ENCODE data around the gene LSM2. TPM values are rescaled to one million over a fixed set of nuclear protein-coding genes. Genes with fewer than 3 reads are reported as not detected.

LSM2 gene
- polyA plus RNA-seq, 3 donors: 26.0 to 41.0 (median 40.0) TPM

DNA sequence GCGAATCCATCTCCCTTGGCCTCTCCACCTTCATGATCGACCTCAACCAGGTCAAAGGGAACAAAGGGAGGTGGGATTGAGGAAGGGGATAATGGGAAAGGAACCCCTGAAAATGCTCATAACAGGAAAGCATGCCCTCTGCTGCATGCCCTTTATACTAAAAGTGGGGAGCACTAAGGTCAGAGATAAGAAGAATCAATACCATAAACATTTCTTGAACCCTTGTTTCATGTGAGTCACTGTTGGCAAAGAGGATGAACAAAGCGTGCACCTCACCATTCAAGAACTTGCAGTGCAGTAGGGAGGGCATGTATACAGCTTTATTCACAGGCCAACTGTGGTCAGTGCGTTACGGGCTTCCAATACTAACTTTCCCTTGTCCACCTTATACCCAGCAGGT is 46.0 kb downstream of the LSM2 start:
- no peaks in the 10 kb centered on the region for H3K4me1 ChIP-seq (ENCODE audit: control insufficient read depth in 1 of 2, insufficient read depth in 2 of 2, low read length in 2 of 2)
- intact Hi-C loops (cut with micrococcal nuclease): no loop called here
- no peaks in the 10 kb centered on the region for H3K9me3 Mint-ChIP-seq
- H3K27me3 ChIP-seq (ENCODE audit: control insufficient read depth in 2 of 2, insufficient read depth in 2 of 2, low read length in 2 of 2): no peaks in the 10 kb centered on the region
- H3K27ac ChIP-seq (ENCODE audit: low read depth in 1 of 2, low read length in 2 of 2): no peak overlapping the region
- DNase-seq: no peak
- H2AFZ ChIP-seq (ENCODE audit: insufficient read depth, low read depth, low read length, poor library complexity, severe bottlenecking): no peak overlapping the region
- H4K20me1 ChIP-seq (ENCODE audit: insufficient read depth, low read length): no peaks in the 10 kb centered on the region
- H3K9ac ChIP-seq (ENCODE audit: insufficient read depth, low read length, poor library complexity, severe bottlenecking): no peak overlapping the region
- no peak overlapping the region for H3K4me3 ChIP-seq (replicated peaks in 1 of 3; ENCODE audit: low read depth in 2 of 3, low read length in 3 of 3)
- H3K27me3 Mint-ChIP-seq (ENCODE audit: low read depth in 3 of 3): peaks cover 1 to 4% (median 1%) of the 10 kb centered on the region in 3 donors
- WGBS (ENCODE audit: insufficient coverage): 100% methylated on average over 1 of the region's 5 CpGs
- no peaks in the 10 kb centered on the region for H3K79me2 ChIP-seq (ENCODE audit: insufficient read depth, low read length)
- no peaks in the 10 kb centered on the region for H3K9me3 ChIP-seq (replicated peaks in 1 of 2; ENCODE audit: control insufficient read depth in 1 of 2, insufficient read depth in 1 of 2, low read length in 2 of 2)
- TF ChIP-seq, protein P1, sequence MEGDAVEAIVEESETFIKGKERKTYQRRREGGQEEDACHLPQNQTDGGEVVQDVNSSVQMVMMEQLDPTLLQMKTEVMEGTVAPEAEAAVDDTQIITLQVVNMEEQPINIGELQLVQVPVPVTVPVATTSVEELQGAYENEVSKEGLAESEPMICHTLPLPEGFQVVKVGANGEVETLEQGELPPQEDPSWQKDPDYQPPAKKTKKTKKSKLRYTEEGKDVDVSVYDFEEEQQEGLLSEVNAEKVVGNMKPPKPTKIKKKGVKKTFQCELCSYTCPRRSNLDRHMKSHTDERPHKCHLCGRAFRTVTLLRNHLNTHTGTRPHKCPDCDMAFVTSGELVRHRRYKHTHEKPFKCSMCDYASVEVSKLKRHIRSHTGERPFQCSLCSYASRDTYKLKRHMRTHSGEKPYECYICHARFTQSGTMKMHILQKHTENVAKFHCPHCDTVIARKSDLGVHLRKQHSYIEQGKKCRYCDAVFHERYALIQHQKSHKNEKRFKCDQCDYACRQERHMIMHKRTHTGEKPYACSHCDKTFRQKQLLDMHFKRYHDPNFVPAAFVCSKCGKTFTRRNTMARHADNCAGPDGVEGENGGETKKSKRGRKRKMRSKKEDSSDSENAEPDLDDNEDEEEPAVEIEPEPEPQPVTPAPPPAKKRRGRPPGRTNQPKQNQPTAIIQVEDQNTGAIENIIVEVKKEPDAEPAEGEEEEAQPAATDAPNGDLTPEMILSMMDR (IDR thresholded peaks at IDR 0.05): no peak
- peak overlapping the region in 3 of 7 donors; percentile 10 to 54 (median 37) for H3K27ac Mint-ChIP-seq
- no peak overlapping the region for H3K4me3 Mint-ChIP-seq
- H3K4me1 Mint-ChIP-seq: no peaks in the 10 kb centered on the region
- H3K36me3 ChIP-seq (replicated peaks in 1 of 2; ENCODE audit: control insufficient read depth in 1 of 2, insufficient read depth in 2 of 2, low read length in 2 of 2): peaks cover 18 to 50% of the 10 kb centered on the region in 2 donors
- peaks cover 37 to 56% of the 10 kb centered on the region in 2 donors for H3K36me3 Mint-ChIP-seq
- H3K4me2 ChIP-seq (replicated peaks; ENCODE audit: extremely low read depth, low read length, poor library complexity, severe bottlenecking): no peak overlapping the region

DNA sequence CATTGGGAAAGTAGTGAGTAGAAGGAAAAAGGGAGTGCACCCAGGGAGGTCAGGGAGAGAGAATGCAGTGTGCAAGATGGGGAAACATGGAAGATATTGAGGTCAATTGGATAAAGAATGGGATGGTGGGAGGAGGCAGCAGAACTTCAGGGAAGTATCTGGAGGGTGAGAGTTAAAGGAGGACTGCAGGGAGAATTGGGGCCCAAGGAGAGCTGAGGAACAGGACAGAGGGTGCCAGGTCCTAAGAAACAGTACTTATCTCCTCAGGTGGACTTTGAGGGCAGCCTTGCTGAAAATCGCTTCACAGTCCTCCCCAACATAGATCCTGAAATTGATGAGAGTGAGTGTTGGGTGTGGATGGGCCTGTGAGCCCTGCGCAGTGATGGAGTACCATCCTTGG is 48.5 kb downstream of the LSM2 start:
- Mint-ChIP-seq H3K4me3 (no peak overlapping the region), H3K9me3 (no peaks in the 10 kb centered on the region), H3K27ac (no peak overlapping the region), H3K27me3 (ENCODE audit: low read depth in 3 of 3) (peaks cover 0 to 1% (median 0%) of the 10 kb centered on the region in 3 donors), H3K4me1 (no peaks in the 10 kb centered on the region), H3K36me3 (peaks cover 34 to 48% of the 10 kb centered on the region in 2 donors)
- Histone ChIP-seq H4K20me1 (ENCODE audit: insufficient read depth, low read length) (no peaks in the 10 kb centered on the region), H2AFZ (ENCODE audit: insufficient read depth, low read depth, low read length, poor library complexity, severe bottlenecking) (no peak overlapping the region), H3K79me2 (ENCODE audit: insufficient read depth, low read length) (no peaks in the 10 kb centered on the region), H3K4me1 (ENCODE audit: control insufficient read depth in 1 of 2, insufficient read depth in 2 of 2, low read length in 2 of 2) (no peaks in the 10 kb centered on the region), H3K27ac (ENCODE audit: low read depth in 1 of 2, low read length in 2 of 2) (no peak overlapping the region), H3K4me2 (replicated peaks; ENCODE audit: extremely low read depth, low read length, poor library complexity, severe bottlenecking) (no peak overlapping the region), H3K4me3 (replicated peaks in 1 of 3; ENCODE audit: low read depth in 2 of 3, low read length in 3 of 3) (no peak overlapping the region), H3K36me3 (replicated peaks in 1 of 2; ENCODE audit: control insufficient read depth in 1 of 2, insufficient read depth in 2 of 2, low read length in 2 of 2) (peaks cover 18 to 50% of the 10 kb centered on the region in 2 donors), H3K9ac (ENCODE audit: insufficient read depth, low read length, poor library complexity, severe bottlenecking) (no peak overlapping the region), H3K9me3 (replicated peaks in 1 of 2; ENCODE audit: control insufficient read depth in 1 of 2, insufficient read depth in 1 of 2, low read length in 2 of 2) (no peaks in the 10 kb centered on the region), H3K27me3 (ENCODE audit: control insufficient read depth in 2 of 2, insufficient read depth in 2 of 2, low read length in 2 of 2) (no peaks in the 10 kb centered on the region)
- intact Hi-C loops (cut with micrococcal nuclease): no loop called here
- TF ChIP-seq, protein P1 (IDR thresholded peaks at IDR 0.05): no peak
- 100% methylated on average over 1 of the region's 2 CpGs for WGBS (ENCODE audit: insufficient coverage)
- no peak for DNase-seq

All from CD14-positive monocyte (primary cell).